HG02943 (cell line): ENCODE data around the gene TBC1D22B.

Experiments
- ATAC-seq: cut with Tn5 transposase; IDR thresholded peaks from one replicate; pipeline ENCODE4 v1.9.1; 2021; ENCODE audit warnings: mild to moderate bottlenecking, low read depth, moderate library complexity; ENCODE audit not compliant: unreplicated experiment

Gene TBC1D22B

GRCh38 chr6:37376078-37376743 is 118.6 kb downstream of the TBC1D22B start:
- ATAC-seq, result no peak

GRCh38 chr6:37381579-37381978 is 124.0 kb downstream of the TBC1D22B start:
- no peak for ATAC-seq
